GM21515 (cell line): ENCODE results near the gene ARHGAP30.
"Not testable (repeated sequence)": the region's sequence is repeated elsewhere in the genome, so short reads cannot be mapped to it uniquely, and the experiment has no call there.

ENCODE experiments used
- ATAC-seq: cut with Tn5 transposase; IDR thresholded peaks from one replicate; pipeline ENCODE4 v1.9.1; 2021; ENCODE audit not compliant: unreplicated experiment

ARHGAP30 gene

GRCh38 chr1:161070761-161071160, 1.1 kb upstream of the ARHGAP30 start:
- ATAC-seq: no peak

DNA sequence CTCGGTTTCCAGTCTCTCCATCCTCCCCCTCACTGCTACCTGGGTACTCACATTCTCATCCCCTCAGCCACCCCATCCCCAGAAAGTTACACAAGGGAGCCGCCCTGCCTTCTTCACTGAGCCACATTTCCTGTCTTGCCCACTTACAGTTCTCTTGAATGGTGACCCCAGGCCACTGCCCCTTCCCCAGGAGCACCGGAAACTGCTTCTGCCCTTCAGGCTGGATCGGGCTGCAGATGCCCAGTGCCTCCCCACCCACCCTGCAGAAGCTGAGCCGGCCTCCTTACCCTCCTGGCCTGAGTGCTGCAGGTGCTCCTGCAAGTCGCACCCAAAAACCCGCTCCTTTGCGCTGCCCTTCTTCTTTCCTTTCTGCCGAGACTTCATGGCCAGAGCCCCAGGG, 450 bp downstream of the ARHGAP30 start:
- no peak for ATAC-seq

DNA sequence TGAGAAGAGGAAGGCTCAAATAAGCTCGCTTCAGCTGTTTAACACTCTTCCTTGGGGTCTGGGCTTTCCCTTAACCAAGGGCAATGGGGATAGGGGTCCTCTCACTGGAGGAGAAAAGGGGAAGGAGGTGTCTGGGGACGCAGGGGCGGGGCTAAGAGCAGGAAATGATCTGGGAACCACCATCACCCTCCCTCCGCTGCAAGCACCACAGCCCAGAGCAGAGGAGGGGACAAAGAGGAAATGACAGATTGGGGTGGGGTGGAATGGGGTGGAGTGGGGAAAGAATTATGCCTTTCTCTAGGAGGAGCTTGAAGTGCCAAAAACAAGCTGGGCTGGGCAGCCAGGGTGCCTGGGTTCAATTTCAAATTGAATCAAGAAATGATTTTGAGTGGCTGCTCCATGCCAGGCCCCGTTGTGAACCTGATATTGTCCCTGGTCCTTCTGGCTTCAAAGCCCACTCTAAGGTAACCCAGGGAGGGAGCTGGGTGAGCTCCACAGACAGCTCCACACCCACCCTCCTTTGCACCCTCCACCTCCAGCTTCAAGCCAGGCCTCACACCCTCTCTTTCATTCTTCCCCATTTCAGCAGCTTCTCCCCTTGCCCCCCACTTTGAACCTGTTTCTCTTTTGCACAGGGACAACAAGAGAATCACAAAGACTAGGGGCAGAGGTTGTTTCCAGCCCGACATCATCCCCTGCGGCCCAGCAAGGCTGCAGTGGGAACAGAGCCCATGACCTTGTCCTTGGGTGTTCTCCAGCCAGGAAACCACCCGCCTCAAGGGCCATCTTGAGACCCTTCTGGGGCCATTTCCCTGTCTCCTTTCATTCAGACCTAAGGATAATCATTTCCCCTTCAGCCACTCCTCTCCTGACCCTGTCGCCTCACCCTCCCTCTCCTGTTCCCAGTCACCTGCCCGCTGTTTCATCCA, 1.1 kb downstream of the ARHGAP30 start:
- ATAC-seq: peak; percentile 50

- ATAC-seq: no peak
Measured at GRCh38 chr1:161066694-161067093, 3.0 kb downstream of the ARHGAP30 start.

- not testable (repeated sequence) for ATAC-seq
Measured at GRCh38 chr1:161065681-161066080, 4.0 kb downstream of the ARHGAP30 start.

GRCh38 chr1:161063936-161064335, 5.8 kb downstream of the ARHGAP30 start:
- not testable (repeated sequence) for ATAC-seq

GRCh38 chr1:161061419-161061818, 8.3 kb downstream of the ARHGAP30 start:
- no peak for ATAC-seq

GRCh38 chr1:161059293-161059692, 10.4 kb downstream of the ARHGAP30 start:
- no peak for ATAC-seq

DNA sequence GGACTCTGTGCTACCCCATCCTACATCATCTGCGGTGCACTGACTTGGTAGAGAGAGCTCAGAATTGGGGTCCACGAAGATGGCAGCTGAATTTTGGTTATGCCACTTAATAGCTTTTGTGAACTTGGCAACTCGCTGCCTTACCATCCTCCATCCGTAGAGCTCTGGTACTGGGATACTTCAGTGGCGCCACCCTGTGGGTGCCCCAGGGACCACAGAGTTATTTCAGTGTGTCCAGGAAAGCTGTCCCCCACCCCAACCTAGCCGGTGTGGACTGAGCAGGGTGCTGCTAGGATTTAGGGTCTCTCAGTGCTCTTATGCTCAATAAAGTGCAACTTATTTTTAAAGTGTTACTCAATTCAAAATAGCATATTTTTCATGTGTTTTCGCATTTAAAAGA, 14.9 kb downstream of the ARHGAP30 start:
- ATAC-seq: no peak

DNA sequence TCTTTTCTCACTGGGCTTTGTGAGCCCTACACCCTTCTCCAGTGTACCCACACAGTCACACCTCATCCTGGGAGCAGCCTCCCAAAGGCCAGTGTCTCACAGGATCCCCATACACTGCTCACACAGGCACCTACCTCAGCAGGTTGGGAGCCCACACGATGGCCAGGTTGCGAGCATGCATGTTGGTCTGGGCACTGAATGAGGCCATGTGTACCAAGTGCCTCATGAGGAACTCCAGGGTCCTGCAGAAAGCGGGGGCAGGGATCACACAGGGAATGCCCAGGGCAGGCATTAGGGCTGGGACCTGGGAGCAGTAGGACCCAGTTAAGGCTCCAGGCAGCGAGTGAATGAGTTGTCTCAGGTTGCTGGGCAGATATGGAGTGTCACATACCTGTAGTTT, 15.5 kb downstream of the ARHGAP30 start:
- no peak for ATAC-seq

DNA sequence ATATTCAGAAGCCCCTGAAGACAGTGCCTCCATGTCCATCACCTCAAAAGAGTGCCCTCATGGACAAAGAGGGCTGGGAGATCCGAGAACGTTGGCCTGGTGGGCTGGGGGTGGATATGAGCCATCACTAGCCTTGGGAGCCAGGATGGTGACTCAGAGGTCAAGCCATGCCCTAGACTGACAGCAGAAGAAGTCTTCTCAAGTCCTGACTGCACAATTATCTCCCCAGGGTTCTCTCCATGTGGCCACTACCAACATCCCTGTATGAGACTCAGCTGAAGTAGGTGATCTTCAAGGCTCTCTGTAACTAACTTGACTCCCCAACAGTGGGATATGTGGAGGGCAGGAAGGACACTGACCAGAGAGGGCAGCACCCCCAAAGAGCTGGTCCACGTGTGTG, 16.8 kb downstream of the ARHGAP30 start:
- no peak for ATAC-seq

GRCh38 chr1:161051219-161051618, 18.5 kb downstream of the ARHGAP30 start:
- no peak for ATAC-seq

DNA sequence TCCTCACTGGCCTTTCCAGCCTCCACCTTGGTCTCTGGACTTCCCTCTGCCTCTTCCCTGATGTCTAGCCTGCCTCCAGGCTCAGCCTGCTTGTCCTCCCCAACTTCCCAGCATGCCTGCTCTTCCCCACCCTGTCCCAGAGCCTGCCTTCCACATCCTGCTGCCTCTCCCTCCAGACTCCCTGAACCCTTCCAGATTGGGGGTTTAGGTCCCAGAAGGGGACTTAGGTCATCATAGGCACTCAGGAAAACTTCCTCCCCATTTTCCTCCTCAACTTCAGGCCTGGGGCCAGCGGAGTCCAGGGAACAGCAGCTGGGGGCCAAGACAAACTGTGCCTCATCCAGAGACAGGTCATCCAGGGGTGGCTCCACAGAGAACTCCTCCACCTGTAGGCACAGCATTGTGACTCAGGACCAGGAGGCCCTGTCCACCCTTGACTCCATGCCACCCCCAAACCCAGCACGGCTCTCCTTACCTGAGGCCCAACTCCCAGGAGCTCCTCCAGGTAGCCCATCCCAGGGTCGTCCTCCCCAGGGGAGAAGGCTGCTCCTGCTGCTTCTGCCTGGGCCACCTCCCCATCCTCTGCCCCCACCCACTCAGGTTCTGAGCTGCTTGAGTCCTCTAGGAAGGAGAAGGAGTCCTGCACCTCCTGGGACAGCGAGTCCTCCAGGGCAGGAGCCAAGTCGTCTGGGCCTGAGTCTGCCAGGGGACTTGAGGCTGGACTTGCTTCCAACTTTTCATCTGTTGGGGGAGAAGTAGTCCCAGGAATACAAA, 20.6 kb downstream of the ARHGAP30 start:
- ATAC-seq: no peak

DNA sequence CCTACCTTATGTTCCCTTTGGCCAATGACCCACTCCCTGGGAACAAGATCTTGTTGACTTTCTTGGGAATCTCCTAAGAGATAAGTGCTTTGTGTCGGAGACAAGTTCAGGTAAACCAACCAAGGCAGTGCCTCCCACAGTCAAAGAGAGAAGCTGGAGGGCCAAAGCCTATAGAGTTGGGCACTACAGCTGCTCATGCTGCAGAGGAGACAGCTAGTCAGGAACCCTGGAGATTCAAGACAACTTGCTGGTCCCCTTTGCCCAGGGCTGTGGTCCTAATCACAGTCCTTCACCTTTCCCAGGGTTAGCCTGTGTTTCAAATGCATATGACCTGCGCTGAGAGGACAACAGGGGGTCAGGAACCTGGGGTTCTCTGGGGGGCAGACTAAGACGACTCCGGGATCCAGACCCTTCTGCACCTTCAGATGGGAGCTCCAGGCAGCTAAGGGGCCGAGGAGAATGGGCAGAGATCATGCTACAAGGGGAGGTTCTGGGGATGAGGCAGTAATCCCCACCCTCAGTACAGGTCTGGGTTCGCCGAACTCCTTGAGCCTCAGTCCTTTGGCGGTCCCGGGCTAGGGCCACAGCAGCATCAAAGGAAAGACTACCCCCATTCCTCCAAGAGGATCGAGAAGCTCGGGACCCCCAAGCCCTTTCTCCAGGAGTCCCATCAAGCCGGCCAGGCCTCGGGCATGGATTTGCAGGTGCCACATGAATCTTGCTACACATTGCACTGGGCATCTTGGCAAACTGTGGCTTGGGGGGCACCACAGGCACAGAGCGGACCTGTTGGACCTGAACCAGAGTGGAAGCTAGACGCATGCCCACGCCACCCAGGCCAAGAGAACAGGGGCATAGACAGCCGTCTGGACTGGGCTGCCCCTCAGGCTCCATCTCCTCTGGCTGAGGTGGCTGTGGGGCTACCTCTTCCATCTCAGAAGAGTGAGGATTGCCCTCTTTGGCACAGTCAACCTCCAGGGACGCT, 22.0 kb downstream of the ARHGAP30 start:
- no peak for ATAC-seq

DNA sequence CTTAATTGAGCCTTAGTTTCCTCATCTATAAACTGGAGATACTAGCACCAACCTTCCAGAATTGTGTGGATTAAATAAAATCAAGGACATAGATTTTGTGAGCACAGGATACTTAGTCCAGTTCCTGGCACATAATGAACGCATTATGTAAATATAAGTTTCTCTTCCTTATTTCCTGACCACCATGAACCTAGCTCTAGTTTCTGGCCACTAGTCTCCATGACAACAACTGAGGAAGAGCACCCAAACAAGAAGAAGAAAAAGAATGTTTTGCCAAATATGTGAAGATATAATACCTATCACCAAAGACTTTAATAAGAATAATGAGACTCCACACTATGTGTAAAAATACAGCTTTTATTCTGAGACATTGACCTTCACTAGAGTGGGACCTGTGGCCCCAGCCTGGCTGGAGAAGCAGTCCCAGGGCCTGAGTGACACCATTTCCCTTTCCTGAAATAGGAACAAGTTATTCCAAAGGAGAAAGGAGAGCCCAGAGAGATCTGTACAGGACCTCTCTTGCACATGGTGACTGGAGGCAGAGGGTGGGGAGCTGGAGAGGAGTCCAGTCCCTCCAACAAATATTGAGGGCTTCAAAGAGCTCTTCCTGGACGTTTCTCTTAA, 23.0 kb downstream of the ARHGAP30 start:
- ATAC-seq: peak; percentile 42

GRCh38 chr1:161045736-161046604, 23.7 kb downstream of the ARHGAP30 start, which contains the start of gene USF1:
USF1 (minus strand) TSS chr1:161045977; CDS start chr1:161043275, 2,702 bp downstream.
- peak; percentile 53 for ATAC-seq

DNA sequence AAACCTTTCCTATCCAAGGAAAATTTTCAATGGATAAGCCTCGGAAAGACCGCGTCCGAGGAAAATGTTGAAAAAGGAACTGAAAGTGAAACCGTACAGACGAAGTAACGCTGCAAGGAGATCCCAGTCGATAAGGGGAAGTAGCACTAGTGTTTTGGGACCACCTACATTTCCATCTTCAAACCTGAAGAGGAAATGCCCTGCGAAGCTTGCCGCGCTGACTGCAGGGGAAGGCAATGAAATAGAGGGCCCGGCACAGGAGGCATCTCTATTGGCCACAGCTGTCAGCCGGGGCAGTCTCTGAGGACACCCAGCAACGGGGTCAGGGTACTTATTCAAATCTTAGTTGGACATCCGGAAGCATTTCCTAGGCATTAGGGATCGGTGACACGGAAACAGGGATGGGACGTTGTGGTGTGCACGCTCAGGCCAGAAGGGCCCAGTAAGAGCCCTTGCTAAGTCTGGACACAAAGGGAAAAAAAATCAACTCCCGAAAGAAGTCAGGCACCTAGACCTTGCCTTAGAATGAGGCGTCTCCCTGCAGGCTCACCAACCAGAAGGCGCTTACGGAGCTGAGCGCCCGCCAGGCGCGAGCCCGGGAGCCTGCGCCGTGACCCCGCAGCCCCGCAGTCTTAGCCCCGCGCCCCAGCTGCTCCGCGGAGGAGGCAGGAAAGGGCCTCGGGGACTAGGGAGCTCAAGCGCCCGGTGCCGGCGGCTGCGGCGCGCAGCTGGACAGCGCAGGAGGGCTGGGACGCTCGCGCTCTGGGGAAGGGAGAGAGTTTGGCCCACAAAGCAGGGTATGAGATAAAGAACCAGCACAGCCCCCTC, 24.6 kb downstream of the ARHGAP30 start:
- ATAC-seq: peak; percentile 41

GRCh38 chr1:161044535-161044907, 25.2 kb downstream of the ARHGAP30 start:
- no peak for ATAC-seq
